K562 (cell line): ENCODE measurements around the gene SYMPK. TPM values are rescaled to one million over a fixed set of nuclear protein-coding genes. Genes with fewer than 3 reads are reported as not detected.

Source experiments
- BACH1 ChIP-seq: fragments of 200-800 bp; sonication (Bioruptor generic); IDR thresholded peaks from 2 replicates; pipeline ENCODE4 v1.6.1; 2016; ENCODE audit warnings: missing genetic modification characterization, missing compliant biosample characterization
- FOXP1 ChIP-seq: sonication (generic); formaldehyde crosslinking; IDR thresholded peaks from 2 replicates; pipeline ENCODE4 v1.8.0; 2022; ENCODE audit warnings: mild to moderate bottlenecking, missing genetic modification reagents
- HIVEP1 ChIP-seq: fragments of 250-450 bp; sonication (Bioruptor Pico); IDR thresholded peaks from 2 replicates; pipeline ENCODE4 v1.4.0; 2020; ENCODE audit warnings: mild to moderate bottlenecking
- HSF4 ChIP-seq: fragments of 250-450 bp; sonication (Bioruptor Pico); IDR thresholded peaks from 2 replicates; pipeline ENCODE4 v2.1.2; 2022; ENCODE audit warnings: mild to moderate bottlenecking, moderate library complexity, borderline replicate concordance
- ILK ChIP-seq: fragments of 450-650 bp; IDR thresholded peaks from 2 replicates; pipeline ENCODE4 v1.6.1; 2016; ENCODE audit warnings: missing genetic modification characterization, low read depth, mild to moderate bottlenecking, missing compliant biosample characterization, moderate library complexity, borderline replicate concordance
- JUNB ChIP-seq: fragments of 450-650 bp; formaldehyde crosslinking; conservative IDR thresholded peaks from 2 replicates; pipeline ENCODE4 v1.4.0; 2020; ENCODE audit warnings: mild to moderate bottlenecking
- MAFG ChIP-seq: fragments of 450-650 bp; conservative IDR thresholded peaks from 2 replicates; pipeline ENCODE4 v1.6.1; 2016; ENCODE audit warnings: missing genetic modification characterization, missing compliant biosample characterization
- PRDM10 ChIP-seq: fragments of 450-650 bp; IDR thresholded peaks from 2 replicates; pipeline ENCODE4 v1.6.1; 2018; ENCODE audit not compliant: partially characterized antibody
- PTTG1 ChIP-seq: fragments of 450-650 bp; IDR thresholded peaks from 2 replicates; pipeline ENCODE4 v1.6.1; 2016; ENCODE audit warnings: low read depth, mild to moderate bottlenecking, missing genetic modification characterization, missing compliant biosample characterization
- SP2 ChIP-seq: IDR thresholded peaks from 2 replicates; pipeline ENCODE4 v1.6.1; 2011; ENCODE audit warnings: mild to moderate bottlenecking, low read depth, low read length, moderate library complexity; ENCODE audit not compliant: poor library complexity, severe bottlenecking; ENCODE audit errors: extremely low read depth
- TEAD1 ChIP-seq, 2 experiments: fragments of 450-650 bp in 1 of 2; sonication (generic) in 1 of 2; formaldehyde crosslinking; IDR thresholded peaks; 2 replicates each; pipeline versions ENCODE4 v1.4.0 to v1.8.0; 2020 to 2022; ENCODE audit warnings: mild to moderate bottlenecking in 2 of 2, missing genetic modification reagents in 1 of 2
- ZBTB43 ChIP-seq: sonication (generic); formaldehyde crosslinking; IDR thresholded peaks from 2 replicates; pipeline ENCODE4 v1.8.0; 2023; ENCODE audit warnings: mild to moderate bottlenecking, missing genetic modification reagents
- ZBTB7A ChIP-seq: IDR thresholded peaks from 2 replicates; pipeline ENCODE4 v1.6.1; 2011; ENCODE audit warnings: low read depth, mild to moderate bottlenecking, low read length, moderate library complexity, borderline replicate concordance; ENCODE audit not compliant: control insufficient read depth
- ZC3H8 ChIP-seq: fragments of 450-650 bp; IDR thresholded peaks from 2 replicates; pipeline ENCODE4 v1.6.1; 2017
- ZKSCAN8 ChIP-seq: fragments of 200-800 bp; sonication (Bioruptor generic); IDR thresholded peaks from 2 replicates; pipeline ENCODE4 v1.6.1; 2016; ENCODE audit warnings: missing genetic modification characterization, missing compliant biosample characterization
- polyA plus RNA-seq, 8 experiments: library from polyadenylated mRNA; depleted of rRNA in 4 of 8; stranded (reverse) in 5 of 8; unstranded in 3 of 8; fragments of >200 nt; fragmentation: Nextera tagmentation in 2 of 8; fragmentation: Illumina TruSeq in 1 of 8; extraction: Ambion mirVana in 2 of 8; extraction: Trizol in 1 of 8; gene quantifications; 2 replicates each; pipeline versions ENCODE4 v1.2.1 to v1.2.3, GENCODE V29; 2011 to 2014; ENCODE audit warnings: inconsistent platforms in 1 of 8, missing spikeins in 1 of 8
- total RNA-seq, 7 experiments: library from RNA; depleted of rRNA in 6 of 7; stranded (reverse); fragments of >200 nt in 6 of 7; fragmentation: Illumina TruSeq in 2 of 7; extraction: Trizol in 2 of 7; gene quantifications; 2 replicates each; pipeline versions ENCODE4 v1.2.1 to v1.2.3, GENCODE V29; 2011 to 2021; ENCODE audit warnings: low replicate concordance in 1 of 7
- TF ChIP-seq, protein P1 (sequence below): fragments of 250-450 bp; sonication (Bioruptor Pico); IDR thresholded peaks from 2 replicates; pipeline ENCODE4 v1.9.0; 2021; ENCODE audit warnings: mild to moderate bottlenecking

Gene SYMPK
- total and polyA plus RNA-seq, 9 of the 15 experiments (the other 6 are each of a cell fraction or from before 2014, with no cell fraction given) = 0.73 to 95.5 (median 58.4) TPM

DNA sequence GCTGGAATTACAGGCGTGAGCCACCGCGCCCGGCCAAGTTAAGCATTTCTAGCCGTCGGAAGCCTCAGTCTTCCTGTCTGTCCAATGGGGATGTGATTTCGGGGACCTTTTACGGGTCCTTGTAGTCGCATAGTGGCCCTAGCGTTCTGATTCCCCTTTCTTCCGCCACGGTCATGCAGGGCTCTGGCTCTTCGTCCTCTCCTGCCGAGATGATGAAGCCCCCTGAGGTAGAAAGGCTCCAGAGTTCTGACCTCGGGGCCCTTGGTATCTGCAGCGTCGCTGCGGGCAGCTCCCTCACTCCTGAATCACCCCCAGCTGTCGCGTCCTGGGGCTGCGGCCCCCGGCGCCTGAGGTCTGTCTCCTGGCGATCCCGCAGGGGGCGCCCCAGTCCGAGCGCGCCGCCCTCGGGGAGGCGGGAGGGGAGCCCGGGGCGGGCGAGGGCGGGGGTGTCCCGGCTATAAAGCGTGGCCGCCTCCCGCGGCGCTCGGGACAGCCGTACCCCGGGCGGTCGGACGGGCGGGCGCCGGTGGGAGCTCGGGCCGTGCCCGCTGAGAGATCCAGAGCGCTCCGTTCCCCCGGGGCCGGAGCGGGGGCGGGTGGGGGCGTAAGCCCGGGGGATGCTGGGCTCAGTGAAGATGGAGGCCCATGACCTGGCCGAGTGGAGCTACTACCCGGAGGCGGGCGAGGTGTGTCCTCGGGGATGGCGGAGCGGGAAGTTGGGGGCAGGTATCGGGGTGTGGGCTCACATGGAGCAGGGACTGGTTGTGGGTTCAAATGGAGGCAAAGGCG is 1.1 kb upstream of the SYMPK start, which contains the start of gene FOXA3 (continued):
- TF ChIP-seq MAFG = no peak
- TF ChIP-seq SP2 = no peak
- TF ChIP-seq PRDM10 = no peak
- TF ChIP-seq TEAD1 (CRISPR knock-in tag; IDR thresholded peaks at IDR 0.05) = no peak
- TF ChIP-seq HIVEP1 (CRISPR knock-in tag) = no peak
- TF ChIP-seq ZBTB7A = peak; percentile 92
- TF ChIP-seq, protein P1, sequence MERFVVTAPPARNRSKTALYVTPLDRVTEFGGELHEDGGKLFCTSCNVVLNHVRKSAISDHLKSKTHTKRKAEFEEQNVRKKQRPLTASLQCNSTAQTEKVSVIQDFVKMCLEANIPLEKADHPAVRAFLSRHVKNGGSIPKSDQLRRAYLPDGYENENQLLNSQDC (CRISPR knock-in tag) = no peak
- TF ChIP-seq ILK (tag) = no peak
- TF ChIP-seq BACH1 = no peak
- no peak for TF ChIP-seq PTTG1 (tag)
- TF ChIP-seq ZC3H8 = no peak
- TF ChIP-seq HSF4 (CRISPR knock-in tag) = no peak
- TF ChIP-seq ZBTB43 (CRISPR knock-in tag) = peak; percentile 52
- 0 out of 2 replicates have a peak, but pooled peaks have one; percentile 44 for TF ChIP-seq FOXP1 (CRISPR knock-in tag)
- no peak for TF ChIP-seq ZKSCAN8
- no peak for TF ChIP-seq JUNB (CRISPR knock-in tag)
